H1 (cell line): ENCODE results near the gene CD164L2. TPM values are rescaled to one million over a fixed set of nuclear protein-coding genes. Genes with fewer than 3 reads are reported as not detected.

ENCODE experiments used
- CTCF ChIA-PET: fragments of 300-600 bp; sonication (Branson Sonifier 250); formaldehyde crosslinking; loops from one replicate; lab custom pipeline; 2021; ENCODE audit not compliant: partially characterized antibody; lab: Charles Lee
- POLR2A ChIA-PET: fragments of 300-600 bp; sonication (Branson Sonifier 250); formaldehyde crosslinking; loops from one replicate; lab custom pipeline; 2021; ENCODE audit warnings: inconsistent platforms; ENCODE audit not compliant: partially characterized antibody; lab: Charles Lee
- DNase-seq, 2 experiments: peaks; one replicate each; pipeline versions ENCODE4 v3.0.0 to v3.0.0-alpha.2; 2010 to 2022; ENCODE audit warnings: low spot score in 2 of 2, low read depth in 1 of 2, mixed read lengths in 1 of 2
- FAIRE-seq: peaks from 2 replicates; lab custom pipeline; 2011; peaks lifted over from hg19 to GRCh38; lab: Jason Lieb, UNC
- H2AFZ ChIP-seq: 2 replicates; pipeline ENCODE4 v1.8.1; 2012; ENCODE audit warnings: low read length, inconsistent platforms
- H2AK5ac ChIP-seq: 2 replicates; pipeline ENCODE4 v1.6.1; 2013; ENCODE audit warnings: low read depth, low read length
- H2BK120ac ChIP-seq: replicated peaks from 2 replicates; pipeline ENCODE3; 2013; ENCODE audit warnings: low read depth, low read length, inconsistent platforms
- H2BK12ac ChIP-seq: 2 replicates; pipeline ENCODE4 v1.6.1; 2013; ENCODE audit warnings: low read depth, low read length
- H2BK15ac ChIP-seq: 2 replicates; pipeline ENCODE4 v1.6.1; 2013; ENCODE audit warnings: low read length
- H2BK20ac ChIP-seq: 2 replicates; pipeline ENCODE4 v1.6.1; 2013; ENCODE audit warnings: low read length
- H2BK5ac ChIP-seq: 2 replicates; pipeline ENCODE4 v1.6.1; 2013; ENCODE audit warnings: low read depth, low read length
- H3K14ac ChIP-seq: 2 replicates; pipeline ENCODE4 v1.6.1; 2013; ENCODE audit warnings: inconsistent platforms; ENCODE audit not compliant: insufficient read length
- H3K18ac ChIP-seq: 2 replicates; pipeline ENCODE4 v1.6.1; 2013; ENCODE audit warnings: low read length; ENCODE audit errors: extremely low read depth
- H3K23ac ChIP-seq: 2 replicates; pipeline ENCODE4 v1.6.1; 2013; ENCODE audit warnings: inconsistent platforms; ENCODE audit not compliant: insufficient read length
- H3K23me2 ChIP-seq: 2 replicates; pipeline ENCODE4 v1.6.1; 2013; ENCODE audit warnings: low read depth, low read length
- H3K27ac ChIP-seq: 2 replicates; pipeline ENCODE4 v1.6.1; 2011; ENCODE audit warnings: low read depth, low read length, inconsistent platforms
- H3K27me3 ChIP-seq, 4 experiments: replicated peaks in 1 of 4; 1 replicate in 1 of 4; 2 replicates in 3 of 4; pipeline versions ENCODE4 v1.6.1 to v1.8.1; 2011 to 2013; ENCODE audit warnings: low read length in 3 of 4, mild to moderate bottlenecking in 3 of 4, inconsistent platforms in 2 of 4, mixed read lengths in 2 of 4, moderate library complexity in 1 of 4; ENCODE audit not compliant: control insufficient read depth in 3 of 4, insufficient read depth in 3 of 4; ENCODE audit errors: extremely low read depth in 1 of 4
- H3K36me3 ChIP-seq, 4 experiments: 2 replicates each; pipeline versions ENCODE4 v1.6.1 to v1.8.1; 2011 to 2013; ENCODE audit warnings: mild to moderate bottlenecking in 4 of 4, low read length in 3 of 4, moderate library complexity in 2 of 4, control low read depth in 1 of 4, inconsistent platforms in 1 of 4; ENCODE audit not compliant: insufficient read depth in 4 of 4, control insufficient read depth in 2 of 4
- H3K4ac ChIP-seq: replicated peaks from 2 replicates; pipeline ENCODE3; 2013; ENCODE audit warnings: low read length, low read depth, mixed read lengths, inconsistent platforms; ENCODE audit not compliant: insufficient read length
- H3K4me1 ChIP-seq, 4 experiments: replicated peaks in 1 of 4; 1 replicate in 1 of 4; 2 replicates in 3 of 4; pipeline versions ENCODE4 v1.6.1 to v1.8.1; 2011 to 2013; ENCODE audit warnings: low read length in 3 of 4, inconsistent platforms in 2 of 4, mixed read lengths in 1 of 4; ENCODE audit not compliant: insufficient read depth in 4 of 4, control insufficient read depth in 3 of 4
- H3K4me2 ChIP-seq, 2 experiments: 2 replicates each; pipeline versions ENCODE4 v1.6.1 to v1.8.1; 2011 to 2013; ENCODE audit warnings: low read depth in 2 of 2, low read length in 2 of 2, control low read depth in 1 of 2, inconsistent platforms in 1 of 2, mild to moderate bottlenecking in 1 of 2; ENCODE audit not compliant: insufficient read depth in 1 of 2
- H3K4me3 ChIP-seq, 4 experiments: fragments of 200-600, 300-600 bp in 1 of 4; sonication (generic), shearing (Covaris generic), sonication (Bioruptor Twin) in 1 of 4; 2 replicates each; pipeline versions ENCODE4 v1.5.1 to v1.8.1; 2011 to 2016; ENCODE audit warnings: low read length in 4 of 4, low read depth in 3 of 4, control low read depth in 2 of 4, inconsistent platforms in 2 of 4, mild to moderate bottlenecking in 2 of 4, mixed read lengths in 1 of 4, moderate library complexity in 1 of 4; ENCODE audit not compliant: insufficient read depth in 2 of 4; ENCODE audit errors: extremely low read depth in 1 of 4
- H3K56ac ChIP-seq: replicated peaks from 2 replicates; pipeline ENCODE3; 2013; ENCODE audit warnings: low read depth, mild to moderate bottlenecking, mixed read lengths, low read length, inconsistent platforms; ENCODE audit not compliant: insufficient read length
- H3K79me1 ChIP-seq: 2 replicates; pipeline ENCODE4 v1.6.1; 2013; ENCODE audit warnings: low read depth, low read length, control low read depth
- H3K79me2 ChIP-seq, 2 experiments: 2 replicates each; pipeline versions ENCODE4 v1.6.1 to v1.8.1; 2012 to 2013; ENCODE audit warnings: low read length in 2 of 2, mild to moderate bottlenecking in 2 of 2, inconsistent platforms in 1 of 2; ENCODE audit not compliant: insufficient read depth in 2 of 2, control insufficient read depth in 1 of 2
- H3K9ac ChIP-seq, 4 experiments: replicated peaks in 1 of 4; 1 replicate in 1 of 4; 2 replicates in 3 of 4; pipeline versions ENCODE4 v1.6.1 to v1.8.1; 2011 to 2013; ENCODE audit warnings: low read depth in 3 of 4, low read length in 3 of 4, control low read depth in 2 of 4, mild to moderate bottlenecking in 2 of 4, moderate library complexity in 2 of 4, inconsistent platforms in 1 of 4; ENCODE audit errors: extremely low read depth in 1 of 4
- H3K9me3 ChIP-seq, 2 experiments: 2 replicates each; pipeline versions ENCODE4 v1.6.1 to v1.8.1; 2012 to 2013; ENCODE audit warnings: mild to moderate bottlenecking in 2 of 2, moderate library complexity in 2 of 2, control low read depth in 1 of 2, inconsistent platforms in 1 of 2, low read depth in 1 of 2, low read length in 1 of 2, mixed read lengths in 1 of 2; ENCODE audit not compliant: insufficient read depth in 2 of 2
- H4K20me1 ChIP-seq, 2 experiments: replicated peaks in 1 of 2; 2 replicates each; pipeline versions ENCODE3 to v1.8.1; 2011 to 2013; ENCODE audit warnings: inconsistent platforms in 2 of 2, low read length in 2 of 2, mild to moderate bottlenecking in 1 of 2; ENCODE audit not compliant: insufficient read depth in 2 of 2, control insufficient read depth in 1 of 2
- H4K5ac ChIP-seq: 2 replicates; pipeline ENCODE4 v1.6.1; 2013; ENCODE audit warnings: low read length, low read depth, mixed read lengths, inconsistent platforms; ENCODE audit not compliant: insufficient read length
- H4K8ac ChIP-seq: 2 replicates; pipeline ENCODE4 v1.8.0; 2013; ENCODE audit warnings: mild to moderate bottlenecking, moderate library complexity, low read length, inconsistent platforms; ENCODE audit not compliant: insufficient read depth; ENCODE audit errors: extremely low read depth
- H4K91ac ChIP-seq: replicated peaks from 2 replicates; pipeline ENCODE3; 2013; ENCODE audit warnings: low read length, mixed read lengths, inconsistent platforms; ENCODE audit not compliant: insufficient read length
- BCL11A ChIP-seq, 2 experiments: IDR thresholded peaks; one replicate each; pipeline ENCODE4 v1.6.1; 2011; ENCODE audit warnings: low read depth in 2 of 2, low read length in 2 of 2, mild to moderate bottlenecking in 2 of 2
- EP300 ChIP-seq, 2 experiments: IDR thresholded peaks; 1 replicate in 1 of 2; 2 replicates in 1 of 2; pipeline ENCODE4 v1.6.1; 2011 to 2012; ENCODE audit warnings: low read depth in 2 of 2, low read length in 2 of 2, mild to moderate bottlenecking in 2 of 2, borderline replicate concordance in 1 of 2, inconsistent platforms in 1 of 2, moderate library complexity in 1 of 2
- NANOG ChIP-seq: IDR thresholded peaks from 2 replicates; pipeline ENCODE4 v1.6.1; 2011; ENCODE audit warnings: low read length, low read depth, mild to moderate bottlenecking, inconsistent platforms; ENCODE audit not compliant: insufficient read depth, poor library complexity, severe bottlenecking
- PHF8 ChIP-seq: fragments of 200-600 bp; sonication (generic); conservative IDR thresholded peaks from 2 replicates; pipeline ENCODE4 v1.7.1; 2012; ENCODE audit warnings: low read depth, mild to moderate bottlenecking, inconsistent platforms, low read length, moderate library complexity
- POLR2A ChIP-seq, 2 experiments: IDR thresholded peaks; 1 replicate in 1 of 2; 2 replicates in 1 of 2; pipeline ENCODE4 v1.6.1; 2011; ENCODE audit warnings: low read depth in 2 of 2, low read length in 2 of 2, mild to moderate bottlenecking in 2 of 2; ENCODE audit errors: control extremely low read depth in 1 of 2
- RNF2 ChIP-seq: fragments of 200-900, 300-1000 bp; sonication (generic); IDR thresholded peaks from 2 replicates; pipeline ENCODE4 v1.7.1; 2016; ENCODE audit warnings: borderline replicate concordance, low read depth, mild to moderate bottlenecking, antibody characterized with exemption, low read length; ENCODE audit not compliant: poor library complexity, severe bottlenecking; ENCODE audit errors: missing control alignments
- USF2 ChIP-seq: IDR thresholded peaks from 2 replicates; pipeline ENCODE4 v1.6.1; 2011; ENCODE audit warnings: low read length, improper control_type of control experiment
- WGBS, 2 experiments: shearing (Covaris generic) in 1 of 2; methylation state at CpG; one replicate each; pipeline versions ENCODE4 v1.1.6 to v1.1.7; 2013 to 2015; ENCODE audit warnings: low lambda C conversion rate in 2 of 2, mixed read lengths in 2 of 2, inconsistent platforms in 1 of 2, low coverage in 1 of 2, missing lambda C conversion rate in 1 of 2; ENCODE audit not compliant: insufficient replicate concordance in 2 of 2, insufficient coverage in 1 of 2, insufficient read length in 1 of 2; ENCODE audit errors: extremely low coverage in 1 of 2, missing lambda C conversion rate in 1 of 2; 5-methylcytosine and 5-hydroxymethylcytosine counted together
- polyA plus RNA-seq, 7 experiments: library from polyadenylated mRNA; depleted of rRNA in 3 of 7; stranded (reverse) in 5 of 7; unstranded in 2 of 7; fragments of >200 nt in 5 of 7; fragments of 200-250 nt in 2 of 7; gene quantifications; 1 replicate in 5 of 7; 2 replicates in 1 of 7; 4 replicates in 1 of 7; pipeline versions ENCODE4 v1.2.1 to v1.2.3, GENCODE V29; 2011 to 2013; ENCODE audit warnings: missing spikeins in 2 of 7, mixed read lengths in 2 of 7
- total RNA-seq: library from RNA; stranded (reverse); fragmentation: NEBNext Ultra II Directional; extraction: Animal tissue kit (Norgen Biotek cat#: 25700); gene quantifications from 2 replicates; pipeline ENCODE4 v1.2.1, GENCODE V29; 2021

CD164L2 gene
- total and polyA plus RNA-seq, 2 of the 8 experiments (the other 6 are each of a cell fraction or from before 2014, with no cell fraction given) = 3.3 TPM

GRCh38 chr1:27349784-27350662, 33.1 kb downstream of the CD164L2 start:
- no peak for FAIRE-seq
- no peak overlapping the region for H3K27ac ChIP-seq
- TF ChIP-seq EP300 (IDR thresholded peaks at IDR 0.05; ENCODE audit: borderline replicate concordance in 1 of 2, low read depth in 2 of 2, low read length in 2 of 2) = no peak; a peak in 1 of 3 replicates
- TF ChIP-seq BCL11A (IDR thresholded peaks at IDR 0.05; ENCODE audit: low read depth in 2 of 2, low read length in 2 of 2) = no peak
- no peak for TF ChIP-seq NANOG
- TF ChIP-seq PHF8 = 0 out of 2 replicates have a peak, but pooled peaks have one; percentile 4
- 0 out of 3 replicates have a peak, but pooled peaks of 1 of the 2 experiments have one; percentile 24 for TF ChIP-seq POLR2A (IDR thresholded peaks at IDR 0.05; ENCODE audit: control extremely low read depth in 1 of 2, low read depth in 2 of 2, low read length in 2 of 2)
- TF ChIP-seq RNF2 = peak; percentile 65
- peak; percentile 53; the same call in 1 of the 2 replicates for TF ChIP-seq USF2

More at GRCh38 chr1:27349784-27350662, 33.1 kb downstream of the CD164L2 start:
- peak overlapping the region; percentile 77 to 83 for H3K4me2 ChIP-seq
- H3K79me1 ChIP-seq = no peaks in the 10 kb centered on the region
- WGBS, 2 experiments = 11% methylated on average over 71 of the region's 84 CpGs; no CpG with 5 or more reads in 1 of the 2 experiments
- DNase-seq = peak in 1 of 2 experiments; percentile 83
- peak overlapping the region; percentile 87 for H4K91ac ChIP-seq
- no peak overlapping the region for H2BK15ac ChIP-seq
- peak overlapping the region; percentile 57 for H4K8ac ChIP-seq
- peak overlapping the region in 2 of 4 experiments; percentile 13 to 29; a peak in 2 of 7 replicates for H3K9ac ChIP-seq
- CTCF ChIA-PET = interaction anchor here (0.9 to 28.8 kb wide), 14 partner anchors 7 to 313 kb away, joined by 3 to 625 read pairs (median 9); partner anchors contain the start of genes CD164L2, FCN3, GPR3 and MAP3K6
- 0 out of 8 replicates have a peak, but pooled peaks cover 0 to 3% (median 0%) of the 10 kb centered on the region in 4 experiments for H3K36me3 ChIP-seq
- peaks cover 0 to 4% of the 10 kb centered on the region in 2 experiments; a peak in 1 of 4 replicates for H3K79me2 ChIP-seq
- 0 out of 2 replicates have a peak overlapping the region, but pooled peaks have one; percentile 67 for H2BK5ac ChIP-seq
- H4K20me1 ChIP-seq = peaks cover 0 to 6% of the 10 kb centered on the region in 2 experiments
- no peak overlapping the region for H3K23ac ChIP-seq
- peak overlapping the region; percentile 80; the same call in 1 of the 2 replicates for H2BK12ac ChIP-seq
- peak overlapping the region; percentile 10; the same call in 1 of the 2 replicates for H2AK5ac ChIP-seq
- no peak overlapping the region for H2BK120ac ChIP-seq
- H3K4me3 ChIP-seq = peak overlapping the region; percentile 47 to 63 (median 51)
- POLR2A ChIA-PET = interaction anchor here (0.7 to 10.9 kb wide), 23 partner anchors 10 to 356 kb away, joined by 3 to 101 read pairs (median 5); partner anchors contain the start of genes MAP3K6, SYTL1, TMEM222 and TRNP1
- H3K4me1 ChIP-seq = peaks cover 0 to 20% (median 8%) of the 10 kb centered on the region in 4 experiments; a peak in 6 of 7 replicates
- H4K5ac ChIP-seq = no peak overlapping the region
- peak overlapping the region; percentile 61; the same call in 1 of the 2 replicates for H2BK20ac ChIP-seq
- no peak overlapping the region; the same call in 1 of the 2 replicates for H2AFZ ChIP-seq
- peaks cover 23% of the 10 kb centered on the region for H3K23me2 ChIP-seq
- H3K9me3 ChIP-seq = no peaks in the 10 kb centered on the region
- H3K18ac ChIP-seq = peak overlapping the region; percentile 34
- no peak overlapping the region for H3K56ac ChIP-seq
- peaks cover 0 to 8% (median 6%) of the 10 kb centered on the region in 4 experiments; a peak in 5 of 7 replicates for H3K27me3 ChIP-seq
- H3K4ac ChIP-seq = peak overlapping the region; percentile 92
- H3K14ac ChIP-seq = no peak overlapping the region
